Caco-2 (cell line): ENCODE data around the gene PROP1. TPM values are rescaled to one million over a fixed set of nuclear protein-coding genes. Genes with fewer than 3 reads are reported as not detected.
"Not testable (repeated sequence)": the region's sequence is repeated elsewhere in the genome, so short reads cannot be mapped to it uniquely, and the experiment has no call there.

Source experiments
- BruUV-seq: library from RNA; stranded (reverse); fragments of 400-500 nt; replicated peaks from 2 replicates; lab custom pipeline; 2021; lab: Mats Ljungman, UMichigan
- CTCF ChIA-PET: fragments of 300-600 bp; sonication (Branson Sonifier 250); formaldehyde crosslinking; loops from one replicate; lab custom pipeline; 2022; ENCODE audit warnings: antibody characterized with exemption; lab: Charles Lee
- POLR2A ChIA-PET: fragments of 300-600 bp; sonication (Branson Sonifier 250); formaldehyde crosslinking; loops from one replicate; lab custom pipeline; 2022; ENCODE audit warnings: antibody characterized with exemption; lab: Charles Lee
- DNase-seq, 2 experiments: peaks; one replicate each; pipeline versions ENCODE4 v3.0.0 to v3.0.0-alpha.2; 2020 to 2022
- H3K27me3 ChIP-seq: replicated peaks from 2 replicates; pipeline ENCODE4 v1.6.0; 2011; ENCODE audit warnings: low read length; ENCODE audit not compliant: control insufficient read depth, insufficient read depth
- H3K36me3 ChIP-seq: 2 replicates; pipeline ENCODE4 v1.5.1; 2011; ENCODE audit warnings: low read length; ENCODE audit not compliant: control insufficient read depth, insufficient read depth
- H3K4me1 ChIP-seq: fragments of 250-450 bp; sonication (Bioruptor Pico); 2 replicates; pipeline ENCODE4 v1.5.1; 2020; ENCODE audit warnings: mild to moderate bottlenecking
- H3K4me3 ChIP-seq: 2 replicates; pipeline ENCODE4 v1.5.1; 2011; ENCODE audit warnings: low read depth, mild to moderate bottlenecking, control low read depth, low read length
- H3K9me3 ChIP-seq: fragments of 250-450 bp; sonication (Bioruptor Pico); 2 replicates; pipeline ENCODE4 v1.5.1; 2020; ENCODE audit warnings: mild to moderate bottlenecking, moderate library complexity
- H3K27ac Mint-ChIP-seq: one replicate; pipeline ENCODE4 v1.8.0; 2022; ENCODE audit warnings: mixed read lengths; ENCODE audit not compliant: unreplicated experiment
- H3K27me3 Mint-ChIP-seq: one replicate; pipeline ENCODE4 v1.8.0; 2022; ENCODE audit warnings: mixed read lengths; ENCODE audit not compliant: insufficient read depth, unreplicated experiment
- H3K36me3 Mint-ChIP-seq: one replicate; pipeline ENCODE4 v1.8.0; 2022; ENCODE audit warnings: mild to moderate bottlenecking, mixed read lengths; ENCODE audit not compliant: insufficient read depth, unreplicated experiment
- H3K4me1 Mint-ChIP-seq: one replicate; pipeline ENCODE4 v1.8.0; 2022; ENCODE audit warnings: low read depth, mixed read lengths; ENCODE audit not compliant: unreplicated experiment
- H3K4me3 Mint-ChIP-seq: one replicate; pipeline ENCODE4 v1.8.0; 2022; ENCODE audit warnings: mild to moderate bottlenecking, moderate library complexity, mixed read lengths; ENCODE audit not compliant: unreplicated experiment
- H3K9me3 Mint-ChIP-seq: one replicate; pipeline ENCODE4 v1.8.0; 2022; ENCODE audit warnings: mixed read lengths; ENCODE audit not compliant: unreplicated experiment
- intact Hi-C: fragments of 100-400 bp; cut with micrococcal nuclease; formaldehyde crosslinking; loops from one replicate; pipeline ENCODE4 v1.10.0; 2022; ENCODE audit not compliant: unreplicated experiment
- total RNA-seq: library from RNA; stranded (reverse); gene quantifications from 2 replicates; pipeline ENCODE4 v1.2.3, GENCODE V29; 2022

PROP1 gene
- total RNA-seq, 1 experiment from 2014 or later: not detected

DNA sequence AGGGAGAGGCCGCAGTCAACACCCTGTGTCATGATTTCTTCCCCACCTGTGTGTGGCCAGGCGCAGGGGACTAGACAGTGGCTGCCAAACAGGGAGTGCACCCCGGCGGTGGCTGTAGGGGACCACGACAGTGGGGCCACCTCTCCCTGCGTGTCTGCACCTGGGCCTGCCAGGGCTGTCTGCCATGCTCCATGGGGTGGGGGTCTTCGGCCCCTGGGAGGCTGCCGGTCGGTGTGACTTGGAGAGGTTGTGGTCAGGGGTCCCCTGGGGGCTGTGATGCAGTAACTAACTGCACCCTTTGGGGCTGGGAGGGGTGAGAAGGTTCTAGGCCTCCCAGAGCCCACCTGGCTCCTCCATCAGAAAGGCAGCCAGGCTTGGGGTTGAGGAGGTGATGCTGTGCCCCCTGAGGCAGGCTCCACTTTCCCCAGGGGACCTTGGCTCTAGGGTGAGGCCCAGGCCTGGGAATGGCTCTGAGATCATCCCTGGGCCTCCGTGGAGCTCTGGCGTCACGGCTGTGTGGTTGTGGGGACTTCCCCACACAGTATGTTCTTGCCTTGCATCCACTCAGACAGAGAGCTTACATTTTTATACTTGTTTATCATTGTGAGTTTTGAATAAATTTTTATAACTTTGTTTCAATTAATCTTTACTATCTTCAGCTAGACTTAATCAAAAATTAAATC lies 50.3 kb downstream of the PROP1 start:
- H3K4me1 Mint-ChIP-seq, H3K9me3 ChIP-seq, H3K36me3 Mint-ChIP-seq, H3K27me3 Mint-ChIP-seq, H3K9me3 Mint-ChIP-seq, H3K27ac Mint-ChIP-seq, H3K36me3 ChIP-seq, H3K4me1 ChIP-seq, DNase-seq, H3K4me3 Mint-ChIP-seq, H3K27me3 ChIP-seq, POLR2A ChIA-PET, CTCF ChIA-PET, H3K4me3 ChIP-seq, BruUV-seq, intact Hi-C loops: not testable (repeated sequence)

DNA sequence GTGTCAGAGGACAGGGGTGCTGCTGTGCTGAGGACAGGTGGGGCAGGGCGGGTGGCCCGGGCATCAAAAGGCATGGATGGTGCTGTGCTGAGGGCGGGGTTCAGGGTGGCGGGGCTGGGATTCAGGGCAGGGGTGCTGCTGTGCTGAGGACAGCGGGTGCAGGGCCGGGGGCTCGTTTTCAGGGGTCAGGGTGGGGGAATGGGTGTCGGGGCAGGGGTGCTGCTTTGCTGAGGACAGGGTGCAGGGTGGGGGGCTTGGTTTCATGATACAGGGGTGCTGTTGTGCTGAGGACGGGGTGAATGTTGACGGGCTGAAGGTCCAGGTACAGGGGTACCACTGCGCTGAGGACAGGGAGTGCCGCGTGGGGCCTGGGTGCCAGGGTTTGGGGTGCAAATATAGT lies 50.9 kb downstream of the PROP1 start:
- DNase-seq, H3K9me3 ChIP-seq, intact Hi-C loops, POLR2A ChIA-PET, H3K9me3 Mint-ChIP-seq, CTCF ChIA-PET, H3K4me3 ChIP-seq, H3K4me1 Mint-ChIP-seq, BruUV-seq, H3K27me3 Mint-ChIP-seq, H3K27me3 ChIP-seq, H3K4me1 ChIP-seq, H3K4me3 Mint-ChIP-seq, H3K36me3 Mint-ChIP-seq, H3K36me3 ChIP-seq, H3K27ac Mint-ChIP-seq: not testable (repeated sequence)

DNA sequence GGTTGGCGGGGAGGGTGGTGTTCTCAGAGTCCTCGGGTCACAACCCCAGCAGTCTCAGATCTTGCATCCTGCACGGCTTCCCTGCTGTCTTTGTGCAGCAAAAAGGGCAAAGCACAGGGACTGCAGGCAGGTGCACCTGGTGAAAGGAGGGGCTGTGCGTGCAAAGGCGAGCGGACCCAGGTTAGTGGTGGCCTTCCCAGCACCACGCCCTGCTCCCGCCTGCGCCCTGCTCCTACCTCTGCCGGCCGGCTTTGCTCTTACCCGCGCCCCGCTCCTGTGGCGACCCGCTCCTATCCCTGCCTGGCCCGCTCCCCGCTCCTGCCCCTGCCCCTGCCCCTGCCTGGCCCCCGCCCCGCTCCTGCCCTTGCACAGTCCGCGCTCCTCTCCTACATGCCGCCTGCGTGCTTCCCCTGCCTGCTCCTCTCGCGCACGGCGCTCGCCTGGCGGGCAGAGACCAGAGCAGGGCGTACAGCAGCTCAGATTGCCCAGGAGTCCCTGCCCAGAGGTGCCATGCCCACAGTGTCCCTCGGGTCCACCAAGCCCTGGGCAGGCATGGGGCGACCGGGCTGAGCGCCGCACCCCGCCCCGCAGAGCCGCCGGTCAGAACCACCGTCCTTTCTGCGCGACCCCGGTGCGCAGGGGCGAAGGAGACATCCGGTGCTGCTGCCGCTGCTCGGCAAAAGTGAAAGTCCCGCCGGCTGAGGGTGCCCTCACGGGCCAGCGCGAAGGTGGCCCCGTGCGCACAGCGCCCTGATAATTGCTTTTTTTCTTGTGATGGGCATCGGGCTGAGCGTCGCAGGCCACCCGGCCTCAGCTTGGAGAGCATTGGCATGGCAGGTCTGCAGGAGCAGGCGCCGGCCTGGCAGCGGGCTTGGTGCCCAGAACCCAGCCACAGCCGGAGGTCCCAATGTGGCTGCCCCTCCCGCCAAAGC lies 52.0 kb downstream of the PROP1 start:
- H3K27ac Mint-ChIP-seq, H3K27me3 Mint-ChIP-seq, POLR2A ChIA-PET, BruUV-seq, H3K4me1 Mint-ChIP-seq, H3K36me3 Mint-ChIP-seq, H3K36me3 ChIP-seq, H3K9me3 ChIP-seq, CTCF ChIA-PET, H3K4me3 ChIP-seq, H3K4me1 ChIP-seq, intact Hi-C loops, DNase-seq, H3K4me3 Mint-ChIP-seq, H3K27me3 ChIP-seq, H3K9me3 Mint-ChIP-seq: not testable (repeated sequence)

DNA sequence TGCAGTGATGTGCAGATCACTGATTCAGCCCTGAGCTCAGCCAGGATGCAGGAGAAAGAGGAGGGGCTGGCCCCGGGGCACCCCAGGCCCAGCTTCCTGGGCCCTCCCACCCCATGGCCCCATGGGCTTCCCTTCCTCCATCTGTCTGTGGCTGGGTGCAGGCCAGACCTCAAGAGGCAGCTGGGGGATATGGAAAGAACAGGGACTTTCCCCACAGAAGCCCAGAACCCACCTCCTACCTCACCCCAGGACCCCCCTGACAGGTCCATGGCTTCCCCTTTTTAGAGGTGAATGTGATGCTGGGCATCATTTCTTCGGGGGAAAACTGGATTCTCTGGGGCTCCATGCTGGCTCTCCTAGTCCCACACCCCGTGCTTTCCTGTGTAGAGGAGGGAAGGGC lies 53.1 kb downstream of the PROP1 start:
- H3K27me3 ChIP-seq, H3K4me3 Mint-ChIP-seq, H3K4me1 ChIP-seq, CTCF ChIA-PET, H3K9me3 ChIP-seq, H3K9me3 Mint-ChIP-seq, DNase-seq, H3K36me3 ChIP-seq, H3K27me3 Mint-ChIP-seq, H3K27ac Mint-ChIP-seq, intact Hi-C loops, H3K4me3 ChIP-seq, H3K4me1 Mint-ChIP-seq, H3K36me3 Mint-ChIP-seq, POLR2A ChIA-PET, BruUV-seq: not testable (repeated sequence)

Other genes with a start within 250 kb of the PROP1 start
- not detected in 2 replicates for gene FAM153A, start 213.3 kb downstream of the PROP1 start, total RNA-seq
- 2.9 and 3.2 TPM in 2 replicates for gene N4BP3, start 117.3 kb upstream of the PROP1 start, total RNA-seq
- gene RMND5B, start 134.8 kb upstream of the PROP1 start, total RNA-seq: 45.6 and 48.4 TPM in 2 replicates
- 127 and 142 TPM in 2 replicates for gene NHP2, start 157.6 kb upstream of the PROP1 start, total RNA-seq
- not detected in 2 replicates for gene GMCL2, start 191.1 kb upstream of the PROP1 start, total RNA-seq
- gene HNRNPAB, start 208.3 kb upstream of the PROP1 start, total RNA-seq: 286 and 295 TPM in 2 replicates
- gene PHYKPL, start 236.6 kb upstream of the PROP1 start, total RNA-seq: 78.2 and 82.1 TPM in 2 replicates